IMR-90 (cell line): ENCODE data around the gene HOXB2. TPM values are rescaled to one million over a fixed set of nuclear protein-coding genes. Genes with fewer than 3 reads are reported as not detected.

ENCODE experiments used
- ATAC-seq: fragments of 200-7000 bp; cut with Tn5 transposase; 2 replicates; pipeline ENCODE4 v1.9.1; 2020; ENCODE audit warnings: low read depth, mild to moderate bottlenecking, moderate library complexity
- BruUV-seq: library from RNA; stranded (reverse); fragments of 400-500 nt; replicated peaks from 2 replicates; lab custom pipeline; 2021; lab: Mats Ljungman, UMichigan
- CTCF ChIA-PET: fragments of 300-600 bp; formaldehyde crosslinking; extraction: SDS; loops from one replicate; lab custom pipeline; 2021; ENCODE audit warnings: antibody characterized with exemption; lab: Yijun Ruan, JAX
- POLR2A ChIA-PET: fragments of 300-600 bp; sonication (Branson Sonifier 250); formaldehyde crosslinking; loops from one replicate; lab custom pipeline; 2022; ENCODE audit warnings: antibody characterized with exemption; ENCODE audit not compliant: unreplicated experiment; lab: Charles Lee
- DNase-seq: peaks from one replicate; pipeline ENCODE4 v3.0.0; 2013
- H2AFZ ChIP-seq: replicated peaks from 2 replicates; pipeline ENCODE3; 2013; ENCODE audit warnings: low read length, mild to moderate bottlenecking; ENCODE audit not compliant: poor library complexity
- H2AK5ac ChIP-seq: 2 replicates; pipeline ENCODE4 v1.6.1; 2013; ENCODE audit warnings: low read depth, low read length, inconsistent platforms
- H2AK9ac ChIP-seq: replicated peaks from 2 replicates; pipeline ENCODE3; 2013; ENCODE audit warnings: mild to moderate bottlenecking, low read depth, low read length, moderate library complexity; ENCODE audit not compliant: poor library complexity
- H2BK120ac ChIP-seq: 2 replicates; pipeline ENCODE4 v1.6.1; 2013; ENCODE audit warnings: low read depth, low read length, inconsistent platforms
- H2BK15ac ChIP-seq: 3 replicates; pipeline ENCODE4 v1.6.1; 2013; ENCODE audit warnings: low read depth, low read length, inconsistent platforms
- H2BK20ac ChIP-seq: 2 replicates; pipeline ENCODE4 v1.6.1; 2013; ENCODE audit warnings: low read depth, mild to moderate bottlenecking, inconsistent platforms, low read length, moderate library complexity
- H2BK5ac ChIP-seq: 2 replicates; pipeline ENCODE4 v1.6.1; 2013; ENCODE audit warnings: mild to moderate bottlenecking, low read depth, low read length, inconsistent platforms; ENCODE audit not compliant: poor library complexity, severe bottlenecking
- H3K14ac ChIP-seq: replicated peaks from 2 replicates; pipeline ENCODE4 v1.6.1; 2013; ENCODE audit warnings: low read depth, low read length, inconsistent platforms
- H3K18ac ChIP-seq: 2 replicates; pipeline ENCODE4 v1.6.1; 2013; ENCODE audit warnings: low read depth, low read length, control low read depth
- H3K23ac ChIP-seq: 2 replicates; pipeline ENCODE4 v1.6.1; 2013; ENCODE audit warnings: low read depth, low read length, inconsistent platforms
- H3K27ac ChIP-seq: 2 replicates; pipeline ENCODE4 v1.5.1; 2013; ENCODE audit warnings: mild to moderate bottlenecking, control low read depth, low read length; ENCODE audit not compliant: insufficient read depth
- H3K27me3 ChIP-seq: 2 replicates; pipeline ENCODE4 v1.6.1; 2013; ENCODE audit warnings: low read length; ENCODE audit not compliant: control insufficient read depth, insufficient read depth
- H3K36me3 ChIP-seq: 2 replicates; pipeline ENCODE4 v1.6.1; 2013; ENCODE audit warnings: low read length, mixed read lengths; ENCODE audit not compliant: control insufficient read depth, insufficient read depth
- H3K4ac ChIP-seq: 2 replicates; pipeline ENCODE4 v1.6.1; 2013; ENCODE audit warnings: low read depth, low read length, inconsistent platforms
- H3K4me1 ChIP-seq: 2 replicates; pipeline ENCODE4 v1.6.1; 2013; ENCODE audit warnings: low read length, mixed read lengths; ENCODE audit not compliant: control insufficient read depth, insufficient read depth
- H3K4me2 ChIP-seq: 2 replicates; pipeline ENCODE4 v1.6.1; 2013; ENCODE audit warnings: low read depth, mild to moderate bottlenecking, control low read depth, low read length, moderate library complexity
- H3K4me3 ChIP-seq: 2 replicates; pipeline ENCODE4 v1.5.1; 2013; ENCODE audit warnings: low read depth, mild to moderate bottlenecking, control low read depth, low read length, moderate library complexity; ENCODE audit not compliant: insufficient read depth
- H3K56ac ChIP-seq: 2 replicates; pipeline ENCODE4 v1.6.1; 2013; ENCODE audit warnings: low read length, inconsistent platforms; ENCODE audit not compliant: insufficient read depth; ENCODE audit errors: extremely low read depth
- H3K79me1 ChIP-seq, 2 experiments: 2 replicates each; pipeline ENCODE4 v1.6.1; 2013; ENCODE audit warnings: low read length in 2 of 2, inconsistent platforms in 1 of 2, low read depth in 1 of 2
- H3K9ac ChIP-seq: 2 replicates; pipeline ENCODE4 v1.6.1; 2013; ENCODE audit warnings: low read depth, low read length, control low read depth
- H3K9me1 ChIP-seq: 2 replicates; pipeline ENCODE4 v1.6.1; 2013; ENCODE audit warnings: low read length, inconsistent platforms; ENCODE audit not compliant: insufficient read depth
- H3K9me3 ChIP-seq: 2 replicates; pipeline ENCODE4 v1.6.1; 2013; ENCODE audit warnings: low read length; ENCODE audit not compliant: control insufficient read depth, insufficient read depth
- H4K20me1 ChIP-seq: 2 replicates; pipeline ENCODE4 v1.6.1; 2013; ENCODE audit warnings: low read length, inconsistent platforms; ENCODE audit not compliant: insufficient read depth
- H4K5ac ChIP-seq: 2 replicates; pipeline ENCODE4 v1.6.1; 2013; ENCODE audit warnings: mild to moderate bottlenecking, low read depth, low read length, control low read depth
- H4K8ac ChIP-seq, 2 experiments: 2 replicates each; pipeline ENCODE4 v1.6.1; 2013; ENCODE audit warnings: low read depth in 2 of 2, low read length in 2 of 2, control low read depth in 1 of 2, inconsistent platforms in 1 of 2
- H4K91ac ChIP-seq: 2 replicates; pipeline ENCODE4 v1.6.1; 2013; ENCODE audit warnings: low read depth, low read length, inconsistent platforms; ENCODE audit not compliant: insufficient read depth
- BHLHE40 ChIP-seq: fragments of 150-350 bp; IDR thresholded peaks from 2 replicates; pipeline ENCODE4 v1.6.1; 2016; ENCODE audit warnings: mild to moderate bottlenecking, low read depth, low read length
- CHD1 ChIP-seq: IDR thresholded peaks from 2 replicates; pipeline ENCODE4 v1.6.1; 2012; ENCODE audit warnings: low read depth, low read length, improper control_type of control experiment
- CTCF ChIP-seq: conservative IDR thresholded peaks from 2 replicates; pipeline ENCODE4 v1.5.1; 2012; ENCODE audit warnings: mild to moderate bottlenecking, low read depth, low read length, improper control_type of control experiment
- ELK1 ChIP-seq: fragments of 150-350 bp; IDR thresholded peaks from 2 replicates; pipeline ENCODE4 v1.6.1; 2016; ENCODE audit warnings: low read depth, mild to moderate bottlenecking, low read length, moderate library complexity, borderline replicate concordance
- FOS ChIP-seq: fragments of 150-350 bp; IDR thresholded peaks from 2 replicates; pipeline ENCODE4 v1.6.1; 2016; ENCODE audit warnings: low read depth, low read length
- MAZ ChIP-seq: IDR thresholded peaks from 2 replicates; pipeline ENCODE4 v1.6.1; 2012; ENCODE audit warnings: low read depth, mild to moderate bottlenecking, low read length, improper control_type of control experiment, moderate library complexity, borderline replicate concordance
- NFE2L2 ChIP-seq: fragments of 150-350 bp; IDR thresholded peaks from 2 replicates; pipeline ENCODE4 v1.6.1; 2016; ENCODE audit warnings: low read depth, mild to moderate bottlenecking, low read length
- RCOR1 ChIP-seq: IDR thresholded peaks from 2 replicates; pipeline ENCODE4 v1.6.1; 2012; ENCODE audit warnings: mild to moderate bottlenecking, low read length, improper control_type of control experiment; ENCODE audit not compliant: insufficient replicate concordance
- RFX5 ChIP-seq: IDR thresholded peaks from 2 replicates; pipeline ENCODE4 v1.8.0; 2012; ENCODE audit warnings: low read depth, mild to moderate bottlenecking, low read length, moderate library complexity
- SMC3 ChIP-seq: fragments of 150-350 bp; IDR thresholded peaks from 2 replicates; pipeline ENCODE4 v1.6.1; 2016; ENCODE audit warnings: low read depth, mild to moderate bottlenecking, antibody characterized with exemption, low read length, moderate library complexity
- USF2 ChIP-seq: fragments of 150-350 bp; IDR thresholded peaks from 2 replicates; pipeline ENCODE4 v1.6.1; 2017; ENCODE audit warnings: mild to moderate bottlenecking, antibody characterized with exemption, low read length, low read depth
- WGBS, 2 experiments: methylation state at CpG; one replicate each; pipeline versions ENCODE4 v1.1.5 to v1.1.7; 2013; ENCODE audit warnings: missing lambda C conversion rate in 2 of 2; ENCODE audit not compliant: insufficient read length in 1 of 2; ENCODE audit errors: extremely low coverage in 2 of 2; 5-methylcytosine and 5-hydroxymethylcytosine counted together
- dilution Hi-C: fragments of 300-500 bp; cut with HindIII; formaldehyde crosslinking; loops from one replicate; pipeline ENCODE4 v1.14.3; 2018; ENCODE audit warnings: low sequenced_read_pairs; ENCODE audit not compliant: unreplicated experiment
- in situ Hi-C: fragments of 300-500 bp; cut with MboI; formaldehyde crosslinking; loops from 3 replicates; pipeline ENCODE4 v1.14.3; 2019; ENCODE audit warnings: low sequenced_read_pairs, inconsistent platforms, mixed read lengths
- intact Hi-C: fragments of 100-400 bp; cut with micrococcal nuclease; formaldehyde crosslinking; loops from 2 replicates; pipeline ENCODE4 v1.10.0; 2022
- polyA plus RNA-seq, 3 experiments: library from polyadenylated mRNA; depleted of rRNA; stranded (reverse); fragments of >200 nt; gene quantifications; 2 replicates each; pipeline ENCODE4 v1.2.3, GENCODE V29; 2012; ENCODE audit warnings: low replicate concordance in 1 of 3
- total RNA-seq: library from RNA; depleted of rRNA; stranded (reverse); fragments of >200 nt; gene quantifications from 2 replicates; pipeline ENCODE4 v1.2.3, GENCODE V29; 2012

Gene HOXB2
- total and polyA plus RNA-seq, 2 of the 4 experiments (the other 2 are of a cell fraction): 2.7 to 29.9 TPM

GRCh38 chr17:48578616-48579470 is 33.9 kb upstream of the HOXB2 start:
- H3K4ac ChIP-seq: peak overlapping the region; percentile 97
- peaks cover 5% of the 10 kb centered on the region for H4K20me1 ChIP-seq
- peak overlapping the region; percentile 61 for H2BK20ac ChIP-seq
- H3K4me1 ChIP-seq: peaks cover 14% of the 10 kb centered on the region
- peak overlapping the region; percentile 93 for H4K5ac ChIP-seq
- no peaks in the 10 kb centered on the region for H3K79me1 ChIP-seq
- H3K9ac ChIP-seq: peak overlapping the region; percentile 96
- ATAC-seq (no peak), DNase-seq (peak; percentile 63)
- intact Hi-C loops (no loop called here), dilution Hi-C loops (no loop called here), in situ Hi-C loops (no loop called here)
- peak overlapping the region; percentile 89 to 94 for H4K8ac ChIP-seq
- ChIA-PET POLR2A (interaction anchor here (1.7 kb wide), 1 partner anchor 32 kb away, joined by 4 read pairs; no protein-coding TSS in a partner anchor), CTCF (interaction anchor here (0.6 kb wide), 1 partner anchor 247 kb away, joined by 6 read pairs; no protein-coding TSS in a partner anchor)
- H4K91ac ChIP-seq: peak overlapping the region; percentile 92
- no peaks in the 10 kb centered on the region for H3K27me3 ChIP-seq
- peaks cover 33% of the 10 kb centered on the region for H3K36me3 ChIP-seq
- H2BK15ac ChIP-seq: peak overlapping the region; percentile 63; the same call in 2 of the 3 replicates
- peak overlapping the region; percentile 99 for H2BK5ac ChIP-seq
- no peaks in the 10 kb centered on the region; the same call in 1 of the 2 replicates for H3K9me1 ChIP-seq
- H2BK120ac ChIP-seq: peak overlapping the region; percentile 93
- TF ChIP-seq MAZ (no peak), SMC3 (no peak), NFE2L2 (no peak), CHD1 (no peak), RFX5 (no peak), BHLHE40 (no peak), FOS (no peak), CTCF (no peak), ELK1 (no peak), RCOR1 (no peak), USF2 (no peak)
- peak overlapping the region; percentile 100 for H3K23ac ChIP-seq
- H2AK9ac ChIP-seq: peak overlapping the region; percentile 75
- BruUV-seq: no TSS peak
- H3K14ac ChIP-seq: peak overlapping the region; percentile 97
- H2AFZ ChIP-seq: peak overlapping the region; percentile 71
- H3K9me3 ChIP-seq: no peaks in the 10 kb centered on the region
- H3K56ac ChIP-seq: peak overlapping the region; percentile 99
- WGBS, 2 experiments: 1% methylated on average over 12 of the region's 43 CpGs; no CpG with 5 or more reads in 1 of the 2 experiments
- peak overlapping the region; percentile 99 for H3K27ac ChIP-seq
- peak overlapping the region; percentile 91 for H3K4me2 ChIP-seq
- H3K4me3 ChIP-seq: peak overlapping the region; percentile 60
- H3K18ac ChIP-seq: peak overlapping the region; percentile 93
- peak overlapping the region; percentile 87 for H2AK5ac ChIP-seq
